ENCODE results near the gene CHEK2. TPM values are rescaled to one million over a fixed set of nuclear protein-coding genes. Genes with fewer than 3 reads are reported as not detected.

The CHEK2 gene
- polyA plus RNA-seq, result 10 to 100 TPM in 2 of 4 donors, 1 to 10 TPM in 2; 6.5 to 25.4 (median 15.0) TPM
- long read RNA-seq, donor 1, transcript CHEK2-208 (15 exons, 1,844 nt), result major isoform, 8 of 31 reads
- long read RNA-seq, donor 1, partial matches to known transcripts, result 21 of 31 reads
- long read RNA-seq, donor 1, other reads (novel, unspliced or antisense), result 0 of 31 reads
- long read RNA-seq, donor 2, partial matches to known transcripts, result 0 of 1 reads
- long read RNA-seq, donor 2, other reads (novel, unspliced or antisense), result 0 of 1 reads
- long read RNA-seq, donor 3, partial matches to known transcripts, result 21 of 26 reads
- long read RNA-seq, donor 3, other reads (novel, unspliced or antisense), result 0 of 26 reads
- long read RNA-seq, donor 4, result 0 reads
- long read RNA-seq, donor 5, partial matches to known transcripts, result 6 of 7 reads
- long read RNA-seq, donor 5, other reads (novel, unspliced or antisense), result 0 of 7 reads
- long read RNA-seq, donor 6, partial matches to known transcripts, result 6 of 8 reads
- long read RNA-seq, donor 6, other reads (novel, unspliced or antisense), result 0 of 8 reads
- long read RNA-seq, donor 7, partial matches to known transcripts, result 44 of 63 reads
- long read RNA-seq, donor 7, other reads (novel, unspliced or antisense), result 18 of 63 reads
- long read RNA-seq, donor 8, result 0 reads
- long read RNA-seq, donor 9, partial matches to known transcripts, result 9 of 9 reads
- long read RNA-seq, donor 9, other reads (novel, unspliced or antisense), result 0 of 9 reads
- long read RNA-seq, donor 10, partial matches to known transcripts, result 6 of 7 reads
- long read RNA-seq, donor 10, other reads (novel, unspliced or antisense), result 0 of 7 reads

GRCh38 chr22:28741785-28742561 is at the start of gene CHEK2, which contains the start of gene HSCB:
TSS of gene CHEK2 (minus strand) at chr22:28741820. CDS start at chr22:28734721, 7,099 bp downstream.
TSS of gene HSCB (plus strand) at chr22:28742039. CDS start at chr22:28742096, 57 bp downstream.
- Histone ChIP-seq H3K27ac (ENCODE audit: low read depth in 1 of 3, low read length in 2 of 3) (peak within 1 kb of the TSS; percentile 73 to 98 (median 93)), H3K36me3 (ENCODE audit: control insufficient read depth in 3 of 3, insufficient read depth in 2 of 3, low read depth in 1 of 3, low read length in 3 of 3) (peaks cover 0 to 29% (median 4%) of the 10 kb centered on the region in 3 donors), H3K27me3 (ENCODE audit: control insufficient read depth in 3 of 3, insufficient read depth in 3 of 3, low read length in 3 of 3) (no peaks in the 10 kb centered on the region), H3K4me3 (ENCODE audit: low read depth in 1 of 3, low read length in 3 of 3) (peak within 1 kb of the TSS; percentile 80 to 84 (median 81)), H3K4me1 (ENCODE audit: control insufficient read depth in 3 of 3, insufficient read depth in 2 of 3, low read depth in 1 of 3, low read length in 2 of 3) (peaks cover 0 to 26% (median 2%) of the 10 kb centered on the region in 3 donors), H3K9me3 (ENCODE audit: control insufficient read depth in 2 of 2, insufficient read depth in 1 of 2, low read depth in 1 of 2, low read length in 1 of 2) (no peaks in the 10 kb centered on the region)
- FAIRE-seq (no peak), DNase-seq (peak; percentile 99)
- WGBS, 3 donors, result 0 to 1% (median 0%) methylated on average over 53 to 54 of the region's 54 CpGs

GRCh38 chr22:28791124-28791523 is 49.5 kb upstream of the CHEK2 start:
- FAIRE-seq, result no peak
- peaks cover 0 to 13% (median 3%) of the 10 kb centered on the region in 3 donors for H3K4me1 ChIP-seq (ENCODE audit: control insufficient read depth in 3 of 3, insufficient read depth in 2 of 3, low read depth in 1 of 3, low read length in 2 of 3)
- DNase-seq, result no peak
- no peaks in the 10 kb centered on the region for H3K9me3 ChIP-seq (ENCODE audit: control insufficient read depth in 2 of 2, insufficient read depth in 1 of 2, low read depth in 1 of 2, low read length in 1 of 2)
- H3K27ac ChIP-seq (ENCODE audit: low read depth in 1 of 3, low read length in 2 of 3), result peak overlapping the region in 1 of 3 donors; percentile 54
- no peaks in the 10 kb centered on the region for H3K27me3 ChIP-seq (ENCODE audit: control insufficient read depth in 3 of 3, insufficient read depth in 3 of 3, low read length in 3 of 3)
- WGBS, 3 donors, result 92 to 96% (median 93%) methylated on average over 5 of the region's 5 CpGs
- no peak overlapping the region for H3K4me3 ChIP-seq (ENCODE audit: low read depth in 1 of 3, low read length in 3 of 3)
- peaks cover 22 to 34% (median 24%) of the 10 kb centered on the region in 3 donors for H3K36me3 ChIP-seq (ENCODE audit: control insufficient read depth in 3 of 3, insufficient read depth in 2 of 3, low read depth in 1 of 3, low read length in 3 of 3)

- Histone ChIP-seq H3K36me3 (ENCODE audit: control insufficient read depth in 3 of 3, insufficient read depth in 2 of 3, low read depth in 1 of 3, low read length in 3 of 3) (peaks cover 12 to 31% (median 14%) of the 10 kb centered on the region in 3 donors), H3K27ac (ENCODE audit: low read depth in 1 of 3, low read length in 2 of 3) (no peak overlapping the region), H3K4me3 (ENCODE audit: low read depth in 1 of 3, low read length in 3 of 3) (no peak overlapping the region), H3K27me3 (ENCODE audit: control insufficient read depth in 3 of 3, insufficient read depth in 3 of 3, low read length in 3 of 3) (no peaks in the 10 kb centered on the region), H3K9me3 (ENCODE audit: control insufficient read depth in 2 of 2, insufficient read depth in 1 of 2, low read depth in 1 of 2, low read length in 1 of 2) (no peaks in the 10 kb centered on the region), H3K4me1 (ENCODE audit: control insufficient read depth in 3 of 3, insufficient read depth in 2 of 3, low read depth in 1 of 3, low read length in 2 of 3) (peaks cover 0 to 27% (median 11%) of the 10 kb centered on the region in 3 donors)
- no peak for FAIRE-seq
- 72 to 90% (median 83%) methylated on average over 3 of the region's 3 CpGs for WGBS, 3 donors
- DNase-seq, result no peak
These were observed 47.0 kb upstream of the CHEK2 start for GRCh38 chr22:28788601-28789000.

GRCh38 chr22:28783786-28784671 is 42.4 kb upstream of the CHEK2 start:
- DNase-seq, result peak; percentile 35 to 88
- Histone ChIP-seq H3K4me3 (ENCODE audit: low read depth in 1 of 3, low read length in 3 of 3) (no peak overlapping the region), H3K27me3 (ENCODE audit: control insufficient read depth in 3 of 3, insufficient read depth in 3 of 3, low read length in 3 of 3) (no peaks in the 10 kb centered on the region), H3K27ac (ENCODE audit: low read depth in 1 of 3, low read length in 2 of 3) (peak overlapping the region; percentile 14 to 82 (median 72)), H3K9me3 (ENCODE audit: control insufficient read depth in 2 of 2, insufficient read depth in 1 of 2, low read depth in 1 of 2, low read length in 1 of 2) (no peaks in the 10 kb centered on the region), H3K4me1 (ENCODE audit: control insufficient read depth in 3 of 3, insufficient read depth in 2 of 3, low read depth in 1 of 3, low read length in 2 of 3) (peaks cover 0 to 34% (median 10%) of the 10 kb centered on the region in 3 donors), H3K36me3 (ENCODE audit: control insufficient read depth in 3 of 3, insufficient read depth in 2 of 3, low read depth in 1 of 3, low read length in 3 of 3) (peaks cover 10 to 35% (median 21%) of the 10 kb centered on the region in 3 donors)
- WGBS, 3 donors, result 26 to 51% (median 33%) methylated on average over 4 of the region's 4 CpGs
- no peak for FAIRE-seq

- no peak overlapping the region for H3K27ac ChIP-seq (ENCODE audit: low read depth in 1 of 3, low read length in 2 of 3)
- H3K9me3 ChIP-seq (ENCODE audit: control insufficient read depth in 2 of 2, insufficient read depth in 1 of 2, low read depth in 1 of 2, low read length in 1 of 2), result no peaks in the 10 kb centered on the region
- FAIRE-seq, result no peak
- peaks cover 6 to 55% (median 11%) of the 10 kb centered on the region in 3 donors for H3K36me3 ChIP-seq (ENCODE audit: control insufficient read depth in 3 of 3, insufficient read depth in 2 of 3, low read depth in 1 of 3, low read length in 3 of 3)
- 100% methylated on average over 1 of the region's 1 CpG for WGBS, 3 donors
- H3K4me3 ChIP-seq (ENCODE audit: low read depth in 1 of 3, low read length in 3 of 3), result no peak overlapping the region
- H3K4me1 ChIP-seq (ENCODE audit: control insufficient read depth in 3 of 3, insufficient read depth in 2 of 3, low read depth in 1 of 3, low read length in 2 of 3), result peaks cover 0 to 27% (median 10%) of the 10 kb centered on the region in 3 donors
- no peaks in the 10 kb centered on the region for H3K27me3 ChIP-seq (ENCODE audit: control insufficient read depth in 3 of 3, insufficient read depth in 3 of 3, low read length in 3 of 3)
- DNase-seq, result no peak
These were observed 38.7 kb upstream of the CHEK2 start for GRCh38 chr22:28780296-28780695.

GRCh38 chr22:28779833-28780232 is 38.2 kb upstream of the CHEK2 start:
- Histone ChIP-seq H3K4me3 (ENCODE audit: low read depth in 1 of 3, low read length in 3 of 3) (no peak overlapping the region), H3K27me3 (ENCODE audit: control insufficient read depth in 3 of 3, insufficient read depth in 3 of 3, low read length in 3 of 3) (no peaks in the 10 kb centered on the region), H3K36me3 (ENCODE audit: control insufficient read depth in 3 of 3, insufficient read depth in 2 of 3, low read depth in 1 of 3, low read length in 3 of 3) (peaks cover 4 to 53% (median 10%) of the 10 kb centered on the region in 3 donors), H3K4me1 (ENCODE audit: control insufficient read depth in 3 of 3, insufficient read depth in 2 of 3, low read depth in 1 of 3, low read length in 2 of 3) (peaks cover 0 to 24% (median 10%) of the 10 kb centered on the region in 3 donors), H3K9me3 (ENCODE audit: control insufficient read depth in 2 of 2, insufficient read depth in 1 of 2, low read depth in 1 of 2, low read length in 1 of 2) (no peaks in the 10 kb centered on the region), H3K27ac (ENCODE audit: low read depth in 1 of 3, low read length in 2 of 3) (peak overlapping the region in 1 of 3 donors; percentile 20)
- 72 to 83% (median 73%) methylated on average over 5 of the region's 5 CpGs for WGBS, 3 donors
- DNase-seq, result no peak
- no peak for FAIRE-seq

GRCh38 chr22:28774378-28774777 is 32.8 kb upstream of the CHEK2 start:
- Histone ChIP-seq H3K27ac (ENCODE audit: low read depth in 1 of 3, low read length in 2 of 3) (no peak overlapping the region), H3K27me3 (ENCODE audit: control insufficient read depth in 3 of 3, insufficient read depth in 3 of 3, low read length in 3 of 3) (no peaks in the 10 kb centered on the region), H3K9me3 (ENCODE audit: control insufficient read depth in 2 of 2, insufficient read depth in 1 of 2, low read depth in 1 of 2, low read length in 1 of 2) (peaks cover 0 to 1% of the 10 kb centered on the region in 2 donors), H3K36me3 (ENCODE audit: control insufficient read depth in 3 of 3, insufficient read depth in 2 of 3, low read depth in 1 of 3, low read length in 3 of 3) (peaks cover 0 to 40% (median 4%) of the 10 kb centered on the region in 3 donors), H3K4me3 (ENCODE audit: low read depth in 1 of 3, low read length in 3 of 3) (no peak overlapping the region), H3K4me1 (ENCODE audit: control insufficient read depth in 3 of 3, insufficient read depth in 2 of 3, low read depth in 1 of 3, low read length in 2 of 3) (peaks cover 0 to 13% (median 3%) of the 10 kb centered on the region in 3 donors)
- WGBS, 3 donors, result 79 to 84% (median 82%) methylated on average over 1 of the region's 1 CpG
- FAIRE-seq (no peak), DNase-seq (no peak)
